Measurements from ENCODE around the gene MRFAP1L1. TPM values are rescaled to one million over a fixed set of nuclear protein-coding genes. Genes with fewer than 3 reads are reported as not detected.

The MRFAP1L1 gene
- total and polyA plus RNA-seq, 9 of the 15 experiments (the other 6 are each of a cell fraction or from before 2014, with no cell fraction given), result 37.6 to 111 (median 83.8) TPM

DNA sequence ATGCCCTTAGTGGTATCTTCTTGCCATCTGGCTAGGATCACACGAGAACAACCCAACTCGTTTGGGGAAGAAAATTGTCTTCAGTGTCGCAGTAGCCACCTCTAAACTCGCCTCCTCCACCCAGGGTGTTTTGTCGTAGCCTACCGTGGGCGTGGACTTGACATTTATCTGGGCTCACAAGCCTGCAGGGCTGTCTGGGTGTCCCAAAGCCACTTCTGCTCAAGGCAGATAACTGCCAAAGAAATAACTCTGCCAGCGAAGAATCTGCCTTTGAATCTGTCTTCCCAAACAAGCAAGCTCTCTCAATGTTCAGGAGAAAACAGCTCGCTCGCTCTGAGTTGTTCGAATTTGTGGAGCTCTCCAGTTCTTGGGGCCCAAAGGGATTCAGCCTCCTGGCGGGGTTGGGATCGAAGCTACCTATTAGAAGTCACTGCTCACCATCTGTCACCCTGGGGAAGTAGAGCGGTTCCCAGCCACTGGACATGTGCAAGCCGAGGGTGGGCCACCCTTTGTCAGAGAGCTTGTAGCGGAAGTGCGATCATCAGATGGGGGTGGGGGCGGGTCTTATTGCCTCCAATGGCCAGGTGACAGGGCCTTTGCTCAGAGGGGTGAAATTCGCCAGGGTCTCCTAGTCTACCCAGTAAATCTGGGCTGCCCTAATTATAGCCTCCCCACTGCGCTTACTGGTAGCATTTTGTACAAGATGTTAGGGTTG is 21.1 kb upstream of the MRFAP1L1 start (continued):
- peak; percentile 82 for TF ChIP-seq GABPB1 (CRISPR knock-in tag; IDR thresholded peaks at IDR 0.05)
- TF ChIP-seq GABPB2 (CRISPR knock-in tag; conservative IDR thresholded peaks at IDR 0.05), result no peak
- TF ChIP-seq, protein P1, sequence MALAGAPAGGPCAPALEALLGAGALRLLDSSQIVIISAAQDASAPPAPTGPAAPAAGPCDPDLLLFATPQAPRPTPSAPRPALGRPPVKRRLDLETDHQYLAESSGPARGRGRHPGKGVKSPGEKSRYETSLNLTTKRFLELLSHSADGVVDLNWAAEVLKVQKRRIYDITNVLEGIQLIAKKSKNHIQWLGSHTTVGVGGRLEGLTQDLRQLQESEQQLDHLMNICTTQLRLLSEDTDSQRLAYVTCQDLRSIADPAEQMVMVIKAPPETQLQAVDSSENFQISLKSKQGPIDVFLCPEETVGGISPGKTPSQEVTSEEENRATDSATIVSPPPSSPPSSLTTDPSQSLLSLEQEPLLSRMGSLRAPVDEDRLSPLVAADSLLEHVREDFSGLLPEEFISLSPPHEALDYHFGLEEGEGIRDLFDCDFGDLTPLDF (CRISPR knock-in tag; IDR thresholded peaks at IDR 0.05), result no peak
- TF ChIP-seq ZNF609 (CRISPR knock-in tag; IDR thresholded peaks at IDR 0.05; ENCODE audit: borderline replicate concordance), result no peak
- no peak for TF ChIP-seq ESRRB (CRISPR knock-in tag; IDR thresholded peaks at IDR 0.05; ENCODE audit: borderline replicate concordance)
- TF ChIP-seq ZNF436 (CRISPR knock-in tag; IDR thresholded peaks at IDR 0.05), result no peak
- no peak for TF ChIP-seq PCBP2 (IDR thresholded peaks at IDR 0.05; ENCODE audit: low read depth, low read length, poor library complexity, severe bottlenecking)
- TF ChIP-seq TFAM (CRISPR knock-in tag; conservative IDR thresholded peaks at IDR 0.05), result no peak
- no peak for TF ChIP-seq STAG1 (CRISPR knock-in tag; IDR thresholded peaks at IDR 0.05; ENCODE audit: borderline replicate concordance)
- no peak for TF ChIP-seq MED1 (CRISPR knock-in tag; IDR thresholded peaks at IDR 0.05; ENCODE audit: borderline replicate concordance)
- TF ChIP-seq, protein P2, sequence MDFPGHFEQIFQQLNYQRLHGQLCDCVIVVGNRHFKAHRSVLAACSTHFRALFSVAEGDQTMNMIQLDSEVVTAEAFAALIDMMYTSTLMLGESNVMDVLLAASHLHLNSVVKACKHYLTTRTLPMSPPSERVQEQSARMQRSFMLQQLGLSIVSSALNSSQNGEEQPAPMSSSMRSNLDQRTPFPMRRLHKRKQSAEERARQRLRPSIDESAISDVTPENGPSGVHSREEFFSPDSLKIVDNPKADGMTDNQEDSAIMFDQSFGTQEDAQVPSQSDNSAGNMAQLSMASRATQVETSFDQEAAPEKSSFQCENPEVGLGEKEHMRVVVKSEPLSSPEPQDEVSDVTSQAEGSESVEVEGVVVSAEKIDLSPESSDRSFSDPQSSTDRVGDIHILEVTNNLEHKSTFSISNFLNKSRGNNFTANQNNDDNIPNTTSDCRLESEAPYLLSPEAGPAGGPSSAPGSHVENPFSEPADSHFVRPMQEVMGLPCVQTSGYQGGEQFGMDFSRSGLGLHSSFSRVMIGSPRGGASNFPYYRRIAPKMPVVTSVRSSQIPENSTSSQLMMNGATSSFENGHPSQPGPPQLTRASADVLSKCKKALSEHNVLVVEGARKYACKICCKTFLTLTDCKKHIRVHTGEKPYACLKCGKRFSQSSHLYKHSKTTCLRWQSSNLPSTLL (IDR thresholded peaks at IDR 0.05), result no peak
- TF ChIP-seq, protein P3, sequence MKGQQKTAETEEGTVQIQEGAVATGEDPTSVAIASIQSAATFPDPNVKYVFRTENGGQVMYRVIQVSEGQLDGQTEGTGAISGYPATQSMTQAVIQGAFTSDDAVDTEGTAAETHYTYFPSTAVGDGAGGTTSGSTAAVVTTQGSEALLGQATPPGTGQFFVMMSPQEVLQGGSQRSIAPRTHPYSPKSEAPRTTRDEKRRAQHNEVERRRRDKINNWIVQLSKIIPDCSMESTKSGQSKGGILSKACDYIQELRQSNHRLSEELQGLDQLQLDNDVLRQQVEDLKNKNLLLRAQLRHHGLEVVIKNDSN (CRISPR knock-in tag; IDR thresholded peaks at IDR 0.05), result no peak
- peak; percentile 57 for TF ChIP-seq DMBX1 (CRISPR knock-in tag; IDR thresholded peaks at IDR 0.05; ENCODE audit: borderline replicate concordance)
- no peak for TF ChIP-seq NCOA4 (IDR thresholded peaks at IDR 0.05; ENCODE audit: partially characterized antibody)
- peak; percentile 96 for TF ChIP-seq CC2D1A (IDR thresholded peaks at IDR 0.05)
- peak; percentile 77 for TF ChIP-seq MBD2 (IDR thresholded peaks at IDR 0.05; ENCODE audit: borderline replicate concordance, low read depth)
